Activated effector memory CD4-positive, alpha-beta T cell treated with Interleukin-2 at 50 U/mL for 16 hours (primary cell): Measurements from ENCODE around the gene SLBP.
A peak's percentile ranks its signal among the peaks of the same experiment; 100 is the strongest.
"Not testable (repeated sequence)": the region's sequence is repeated elsewhere in the genome, so short reads cannot be mapped to it uniquely, and the experiment has no call there.

ENCODE experiments used
- DNase-seq: peaks from one replicate; pipeline ENCODE4 v3.0.0-alpha.2; 2020

Gene SLBP

GRCh38 chr4:1705732-1706131 lies 6.4 kb downstream of the SLBP start:
- DNase-seq: no peak

- DNase-seq: no peak
Observed at GRCh38 chr4:1703867-1704266, 8.3 kb downstream of the SLBP start.

DNA sequence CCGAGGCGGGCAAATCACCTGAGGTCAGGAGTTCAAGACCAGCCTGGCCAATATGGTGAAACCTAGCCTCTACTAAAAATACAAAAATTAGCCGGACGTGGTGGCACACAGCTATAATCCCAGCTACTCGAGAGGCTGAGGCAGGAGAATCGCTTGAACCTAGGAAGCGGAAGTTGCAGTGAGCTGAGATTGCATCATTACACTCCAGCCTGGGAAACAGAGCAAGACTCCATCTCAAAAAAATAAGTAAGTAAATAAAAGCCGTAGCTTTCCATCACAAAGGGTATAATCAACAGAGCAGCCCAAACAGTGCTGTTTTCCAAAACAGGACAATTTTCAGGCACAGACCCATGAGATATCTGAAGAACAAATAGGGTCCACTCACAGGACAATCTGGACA lies 10.4 kb downstream of the SLBP start:
- DNase-seq: not testable (repeated sequence)

- no peak for DNase-seq
Observed at GRCh38 chr4:1695913-1696312, 16.2 kb downstream of the SLBP start.

DNA sequence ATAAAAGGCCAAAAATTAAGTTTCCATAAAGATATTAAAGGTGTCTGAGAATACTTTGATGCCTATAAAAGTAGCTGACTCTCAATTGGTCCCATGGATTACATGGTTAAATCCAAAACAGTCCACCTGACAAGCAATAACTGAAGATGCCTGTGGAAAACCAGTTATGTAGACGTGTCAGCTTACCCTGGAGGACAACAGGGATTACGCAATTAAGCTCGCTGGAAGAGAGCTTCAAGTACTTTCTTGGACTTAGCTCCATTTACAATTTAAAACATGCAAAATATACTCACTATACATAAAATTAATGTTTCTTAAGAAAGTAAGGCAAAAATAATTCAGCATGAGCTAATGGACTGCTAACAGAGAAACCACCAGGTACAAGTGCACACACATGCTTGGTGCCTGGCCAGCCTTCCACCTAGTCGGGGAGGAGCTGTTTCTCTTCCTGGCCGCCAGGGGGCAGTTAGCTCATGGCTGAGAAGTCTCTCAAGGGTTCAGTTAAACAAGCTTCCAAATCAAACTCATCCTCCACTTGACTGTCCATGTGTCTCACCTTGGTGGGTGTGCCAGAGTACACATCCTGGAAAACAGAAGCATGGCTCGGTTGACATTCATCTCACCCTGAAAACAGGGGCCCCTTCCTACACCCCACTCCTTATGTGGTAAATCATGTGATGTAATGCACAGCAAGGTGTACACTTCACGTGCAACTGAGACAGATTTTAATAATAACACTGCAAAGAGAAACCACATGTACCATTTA lies 18.8 kb downstream of the SLBP start:
- peak; percentile 63 for DNase-seq

DNA sequence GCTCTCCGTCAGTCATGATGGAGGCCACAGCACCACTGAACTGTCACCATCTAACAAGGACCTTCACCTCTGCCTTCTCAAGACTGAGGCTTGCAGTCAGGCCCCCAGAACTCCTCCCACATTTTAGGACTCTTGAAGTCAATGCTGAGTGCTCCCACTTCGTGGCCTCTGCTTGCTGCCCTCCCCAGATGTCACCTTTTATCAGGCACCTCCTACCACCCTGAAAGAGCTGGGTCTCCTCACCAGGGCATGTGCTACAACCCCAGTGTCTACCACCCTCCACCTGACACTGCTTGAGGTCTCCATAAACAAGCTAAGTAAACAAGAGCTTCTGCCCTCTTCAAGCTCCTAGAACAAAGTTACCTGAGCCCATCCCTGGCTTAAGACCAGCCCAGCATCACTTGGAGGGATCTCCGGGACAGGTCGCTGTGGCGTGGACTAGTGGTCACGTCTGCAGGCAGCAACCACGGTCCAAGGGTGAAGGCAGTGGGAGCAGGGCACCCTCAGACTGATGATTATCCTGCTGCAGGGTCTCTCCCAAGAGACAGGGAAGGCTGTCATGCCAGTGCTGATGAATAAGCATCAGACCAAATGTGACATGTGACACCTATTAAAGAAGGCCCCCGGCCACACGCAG lies 20.3 kb downstream of the SLBP start:
- no peak for DNase-seq

- no peak for DNase-seq
Observed at GRCh38 chr4:1690698-1691097, 21.4 kb downstream of the SLBP start.

GRCh38 chr4:1686440-1687036 lies 25.6 kb downstream of the SLBP start:
- DNase-seq: no peak

GRCh38 chr4:1685235-1686150 lies 26.6 kb downstream of the SLBP start:
- DNase-seq: no peak

DNA sequence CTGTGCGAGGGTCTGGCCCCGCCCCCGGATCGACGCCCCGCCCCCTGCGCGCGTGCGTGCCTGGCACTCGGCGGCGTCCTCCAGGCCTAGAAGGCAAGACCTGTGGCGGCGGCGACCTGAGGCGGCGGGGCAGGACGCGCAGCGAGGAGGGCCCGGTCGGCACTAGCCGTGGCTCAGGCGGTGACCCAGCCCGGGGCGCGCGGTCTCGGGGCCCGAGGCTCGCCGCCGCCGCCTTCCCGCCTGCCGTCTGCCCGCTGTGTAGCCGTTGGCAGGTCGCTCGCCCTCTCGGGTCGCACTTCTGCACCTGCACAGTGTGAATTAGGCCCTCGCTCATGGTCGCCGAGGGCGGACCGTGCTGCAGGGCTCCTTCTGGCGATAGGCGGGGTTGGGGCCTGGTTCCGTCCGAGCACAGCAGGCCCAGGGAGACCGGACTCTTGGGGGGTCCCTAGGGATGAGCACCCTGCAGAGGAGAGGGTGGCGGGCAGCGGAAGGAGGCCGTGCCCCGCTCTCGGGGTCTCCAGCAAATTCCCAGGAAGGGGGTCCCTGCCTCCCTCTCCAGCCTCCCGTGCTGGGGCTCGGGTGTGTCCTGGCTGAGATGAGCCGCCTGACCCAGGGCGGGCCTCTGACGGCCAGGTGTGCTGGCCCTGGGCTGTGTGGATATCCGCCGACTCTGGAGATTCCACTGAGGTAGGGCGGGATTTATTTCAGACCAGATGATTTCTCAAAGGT lies 27.4 kb downstream of the SLBP start:
- no peak for DNase-seq

GRCh38 chr4:1683736-1684505 lies 28.2 kb downstream of the SLBP start, which contains the start of gene FAM53A:
Gene FAM53A, minus strand, starts transcription at chr4:1684313. Its CDS starts 15,572 bp downstream, at chr4:1668741.
- peak; percentile 89 for DNase-seq

- no peak for DNase-seq
Observed at GRCh38 chr4:1683261-1683735, 28.8 kb downstream of the SLBP start.

- DNase-seq: no peak
Observed at GRCh38 chr4:1682860-1683259, 29.3 kb downstream of the SLBP start.

GRCh38 chr4:1678244-1678643 lies 33.9 kb downstream of the SLBP start:
- no peak for DNase-seq

DNA sequence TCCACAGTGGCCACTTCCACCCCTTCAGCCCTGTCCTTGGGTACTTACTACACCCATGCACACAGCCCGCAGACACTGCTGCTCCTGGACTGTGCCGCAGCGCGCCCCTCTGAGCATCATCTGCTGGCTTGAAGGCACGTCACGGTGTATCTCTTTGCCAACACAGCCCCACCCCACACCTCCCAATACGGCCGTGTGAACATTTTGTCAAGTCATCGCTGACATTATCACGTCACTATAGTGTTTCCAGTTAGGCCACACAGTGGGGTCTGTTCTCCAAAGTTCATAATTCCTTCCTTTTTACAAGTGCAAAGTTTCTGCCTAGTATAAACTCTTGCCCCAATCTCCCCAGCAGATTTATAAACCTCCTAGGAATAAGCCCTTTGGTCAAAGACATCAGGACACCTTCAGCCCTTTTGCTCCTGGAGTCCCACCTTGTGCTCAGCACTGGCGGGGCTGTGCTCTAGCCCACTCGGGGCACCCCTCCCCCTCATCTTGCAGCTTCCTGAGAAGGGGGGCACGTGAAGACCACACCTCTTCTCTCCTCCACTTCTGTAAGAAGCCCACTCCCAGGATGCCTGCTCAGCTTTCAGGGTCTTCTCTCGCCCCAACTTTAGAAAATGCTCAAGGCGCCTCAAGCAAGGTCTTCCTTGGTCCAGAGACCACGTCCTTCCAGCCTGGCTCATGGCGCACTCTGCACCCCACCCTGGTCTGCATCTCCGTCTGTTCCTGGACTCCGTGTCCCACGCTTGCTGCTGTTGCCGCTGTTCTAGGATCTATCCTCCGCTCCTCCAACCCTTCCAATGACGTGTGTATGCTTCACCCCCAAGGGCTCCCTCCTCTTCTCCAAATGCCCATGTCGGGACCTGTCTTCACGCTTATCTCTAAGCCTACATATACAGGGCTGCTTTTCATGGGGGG lies 35.3 kb downstream of the SLBP start:
- DNase-seq: no peak

DNA sequence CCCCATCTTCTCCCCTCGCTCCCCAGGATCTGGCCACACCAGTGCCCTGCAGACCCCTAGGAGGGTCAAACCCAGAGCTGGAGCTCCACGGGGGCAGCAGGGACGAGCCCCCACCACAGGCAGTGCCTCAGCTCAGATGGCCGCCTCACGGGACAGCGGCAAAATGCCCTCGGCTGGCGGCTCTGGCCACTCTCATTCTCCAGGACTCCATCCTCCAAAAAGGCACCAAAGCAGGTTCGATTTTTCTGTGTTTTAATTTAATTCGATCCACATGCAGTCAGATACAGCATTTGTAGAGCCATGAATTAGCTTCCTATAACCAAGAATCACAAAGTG lies 36.3 kb downstream of the SLBP start:
- no peak for DNase-seq

DNA sequence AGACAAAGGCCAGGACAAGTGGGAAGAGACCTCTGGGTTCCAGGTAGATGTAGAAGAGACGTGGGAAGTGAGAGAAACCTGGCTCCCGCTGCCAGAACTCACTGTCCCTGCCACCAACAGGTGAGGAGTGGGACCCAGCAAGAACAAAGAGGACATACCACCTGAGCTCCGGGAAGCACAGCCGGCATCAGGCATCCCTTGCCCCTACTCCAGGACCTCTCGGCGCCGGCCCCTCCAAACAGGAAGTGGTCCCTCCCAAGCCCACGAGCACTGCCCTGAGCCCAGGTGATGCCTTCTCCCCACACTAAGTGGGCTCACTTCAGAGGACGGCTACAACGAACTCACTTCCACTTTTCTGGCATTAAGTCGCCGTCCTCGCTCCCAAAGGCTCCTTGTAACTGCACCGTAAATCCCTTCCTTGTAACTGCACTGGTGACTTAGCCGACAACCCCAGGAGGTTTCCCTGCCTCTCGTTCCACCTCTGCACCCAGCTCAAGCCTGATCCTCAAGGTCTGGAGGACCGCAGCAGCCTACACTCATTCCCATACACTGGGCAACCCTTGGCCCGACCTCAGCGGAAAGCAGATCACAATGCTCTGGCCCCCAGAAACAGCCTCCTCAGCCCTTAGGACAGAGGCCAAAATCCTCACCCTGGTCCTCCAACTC lies 36.9 kb downstream of the SLBP start:
- no peak for DNase-seq

GRCh38 chr4:1674682-1675081 lies 37.4 kb downstream of the SLBP start:
- DNase-seq: no peak

GRCh38 chr4:1673671-1674070 lies 38.4 kb downstream of the SLBP start:
- DNase-seq: no peak

DNA sequence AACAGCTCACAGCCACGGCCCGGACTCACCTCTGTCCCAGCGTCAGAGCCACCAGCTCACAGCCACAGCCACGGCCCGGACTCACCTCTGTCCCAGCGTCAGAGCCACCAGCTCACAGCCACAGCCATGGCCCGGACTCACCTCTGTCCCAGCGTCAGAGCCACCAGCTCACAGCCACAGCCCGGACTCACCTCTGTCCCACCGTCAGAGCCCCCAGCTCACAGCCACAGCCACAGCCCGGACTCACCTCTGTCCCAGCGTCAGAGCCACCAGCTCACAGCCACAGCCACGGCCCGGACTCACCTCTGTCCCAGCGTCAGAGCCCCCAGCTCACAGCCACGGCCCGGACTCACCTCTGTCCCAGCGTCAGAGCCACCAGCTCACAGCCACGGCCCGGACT lies 41.1 kb downstream of the SLBP start:
- DNase-seq: not testable (repeated sequence)
